Measurements from ENCODE around the gene ADAM22. TPM values are rescaled to one million over a fixed set of nuclear protein-coding genes. Genes with fewer than 3 reads are reported as not detected.

ADAM22 gene
- total RNA-seq, 1 experiment from 2014 or later, result 10.0 TPM

- DNase-seq (ENCODE audit: low read depth, low spot score) (no peak), ATAC-seq (no peak)
- Histone ChIP-seq H3K9ac (ENCODE audit: low read length) (no peak overlapping the region), H3K4me3 (replicated peaks in 1 of 2; ENCODE audit: low read depth in 1 of 2, low read length in 2 of 2) (no peak overlapping the region), H3K4me2 (ENCODE audit: low read length) (no peak overlapping the region), H3K36me3 (ENCODE audit: control insufficient read depth in 1 of 2, insufficient read depth in 2 of 2, low read length in 2 of 2) (peaks cover 11 to 40% of the 10 kb centered on the region in 2 experiments), H4K20me1 (ENCODE audit: insufficient read depth) (no peaks in the 10 kb centered on the region), H3K27me3 (ENCODE audit: insufficient read depth, low read length) (no peaks in the 10 kb centered on the region), H3K9me3 (ENCODE audit: control insufficient read depth in 1 of 2, insufficient read depth in 1 of 2, low read depth in 1 of 2, low read length in 2 of 2) (no peaks in the 10 kb centered on the region), H2AFZ (ENCODE audit: low read depth, low read length, poor library complexity, severe bottlenecking) (no peak overlapping the region), H3K9me2 (ENCODE audit: insufficient read depth) (no peaks in the 10 kb centered on the region), H3K4me1 (ENCODE audit: control insufficient read depth in 1 of 2, insufficient read depth in 2 of 2, low read length in 2 of 2) (no peaks in the 10 kb centered on the region), H3K79me2 (ENCODE audit: insufficient read depth, low read length) (peaks cover 24% of the 10 kb centered on the region), H3K27ac (ENCODE audit: low read depth, low read length) (no peak overlapping the region)
- intact Hi-C loops (cut with micrococcal nuclease), result no loop called here
- BruUV-seq (replicated peaks), result no TSS peak
- TF ChIP-seq POLR2AphosphoS5 (IDR thresholded peaks at IDR 0.05; ENCODE audit: low read depth, low read length) (no peak), EZH2phosphoT487 (IDR thresholded peaks at IDR 0.05; ENCODE audit: borderline replicate concordance) (no peak), ELF1 (IDR thresholded peaks at IDR 0.05; ENCODE audit: borderline replicate concordance, low read depth) (no peak), CTCF (IDR thresholded peaks at IDR 0.05 in 2 of 3, conservative IDR thresholded peaks at IDR 0.05 in 1 of 3; ENCODE audit: borderline replicate concordance in 1 of 3, insufficient read depth in 1 of 3, low read depth in 2 of 3, low read length in 2 of 3) (no peak), JUND (IDR thresholded peaks at IDR 0.05) (no peak), RAD21 (IDR thresholded peaks at IDR 0.05; ENCODE audit: low read depth) (no peak), EZH2 (IDR thresholded peaks at IDR 0.05) (no peak), FOSL1 (IDR thresholded peaks at IDR 0.05; ENCODE audit: low read depth) (no peak), SRF (IDR thresholded peaks at IDR 0.05; ENCODE audit: low read depth) (no peak), CEBPB (IDR thresholded peaks at IDR 0.05; ENCODE audit: low read depth) (no peak), REST (IDR thresholded peaks at IDR 0.05; ENCODE audit: low read depth) (no peak), YY1 (IDR thresholded peaks at IDR 0.05; ENCODE audit: extremely low read depth, insufficient replicate concordance, low read depth, low read length) (no peak), EGR1 (IDR thresholded peaks at IDR 0.05; ENCODE audit: low read depth) (no peak), ZNF274 (IDR thresholded peaks at IDR 0.05; ENCODE audit: low read depth, low read length) (no peak), CBX3 (IDR thresholded peaks at IDR 0.05; ENCODE audit: low read depth) (no peak)
- TF ChIP-seq, protein P1, sequence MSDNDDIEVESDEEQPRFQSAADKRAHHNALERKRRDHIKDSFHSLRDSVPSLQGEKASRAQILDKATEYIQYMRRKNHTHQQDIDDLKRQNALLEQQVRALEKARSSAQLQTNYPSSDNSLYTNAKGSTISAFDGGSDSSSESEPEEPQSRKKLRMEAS (IDR thresholded peaks at IDR 0.05), result no peak
- CTCF ChIA-PET, result no interaction called here
- POLR2A ChIA-PET, result no interaction called here
- RAD21 ChIA-PET (ENCODE audit: low non-redundant PET in 1 of 2, low total read pairs in 2 of 2, uncharacterized antibody in 2 of 2, unreplicated experiment in 2 of 2), result no interaction called here
Measured at GRCh38 chr7:88212918-88213317, 278.9 kb downstream of the ADAM22 start.
